Liver (tissue), 9 donors: Measurements from ENCODE around the gene SPECC1L. TPM values are rescaled to one million over a fixed set of nuclear protein-coding genes. Genes with fewer than 3 reads are reported as not detected.

Experiments
- DNase-seq: peaks from one replicate; pipeline ENCODE4 v3.0.0-alpha.2; 2017; ENCODE audit warnings: low spot score
- H3K27ac ChIP-seq, 2 donors: one replicate each; pipeline ENCODE4 v1.7.0; 2013; ENCODE audit warnings: inconsistent platforms in 2 of 2, low read length in 2 of 2, control low read depth in 1 of 2, low read depth in 1 of 2, mild to moderate bottlenecking in 1 of 2
- H3K27me3 ChIP-seq, 4 donors: one replicate each; pipeline versions ENCODE4 v1.6.1 to v1.7.0; 2013; ENCODE audit warnings: low read length in 3 of 4, inconsistent platforms in 1 of 4, mild to moderate bottlenecking in 1 of 4, moderate library complexity in 1 of 4; ENCODE audit not compliant: control insufficient read depth in 4 of 4, insufficient read depth in 4 of 4
- H3K36me3 ChIP-seq, 4 donors: one replicate each; pipeline versions ENCODE4 v1.6.1 to v1.7.0; 2013; ENCODE audit warnings: low read length in 3 of 4, mild to moderate bottlenecking in 3 of 4, low read depth in 1 of 4, moderate library complexity in 1 of 4; ENCODE audit not compliant: control insufficient read depth in 4 of 4, insufficient read depth in 3 of 4
- H3K4me1 ChIP-seq, 4 donors: one replicate each; pipeline versions ENCODE4 v1.6.1 to v1.7.0; 2013; ENCODE audit warnings: low read length in 3 of 4, mild to moderate bottlenecking in 3 of 4, moderate library complexity in 1 of 4; ENCODE audit not compliant: control insufficient read depth in 4 of 4, insufficient read depth in 4 of 4
- H3K4me3 ChIP-seq, 3 donors: one replicate each; pipeline versions ENCODE4 v1.6.1 to v1.7.0; 2013; ENCODE audit warnings: low read length in 3 of 3, control low read depth in 1 of 3, low read depth in 1 of 3, mild to moderate bottlenecking in 1 of 3
- H3K9ac ChIP-seq, 2 donors: one replicate each; pipeline ENCODE4 v1.7.0; 2013; ENCODE audit warnings: low read length in 2 of 2, mild to moderate bottlenecking in 2 of 2, moderate library complexity in 2 of 2, control low read depth in 1 of 2, low read depth in 1 of 2
- H3K9me3 ChIP-seq, 4 donors: one replicate each; pipeline versions ENCODE4 v1.6.1 to v1.7.0; 2013; ENCODE audit warnings: low read length in 3 of 4; ENCODE audit not compliant: control insufficient read depth in 4 of 4
- CTCF ChIP-seq: fragments of 150-350 bp; IDR thresholded peaks from 2 replicates; pipeline ENCODE4 v1.5.1; 2017; ENCODE audit warnings: improper control_type of control experiment, low read depth, low read length; ENCODE audit not compliant: missing input control
- FOXA1 ChIP-seq: IDR thresholded peaks from 2 replicates; pipeline ENCODE4 v1.6.1; 2016; ENCODE audit warnings: antibody characterized with exemption
- FOXA2 ChIP-seq: IDR thresholded peaks from 2 replicates; pipeline ENCODE4 v1.6.1; 2016; ENCODE audit warnings: antibody characterized with exemption
- GABPA ChIP-seq, 2 donors: IDR thresholded peaks in 1 of 2; conservative IDR thresholded peaks in 1 of 2; 2 replicates each; pipeline ENCODE4 v1.6.1; 2016; ENCODE audit warnings: antibody characterized with exemption in 2 of 2, mild to moderate bottlenecking in 1 of 2, moderate library complexity in 1 of 2
- HNF4A ChIP-seq, 2 donors: conservative IDR thresholded peaks; 2 replicates each; pipeline ENCODE4 v1.6.1; 2016; ENCODE audit warnings: antibody characterized with exemption in 2 of 2, mild to moderate bottlenecking in 2 of 2
- HNF4G ChIP-seq: IDR thresholded peaks from 2 replicates; pipeline ENCODE4 v1.6.1; 2016; ENCODE audit warnings: antibody characterized with exemption
- JUND ChIP-seq, 2 donors: IDR thresholded peaks; 2 replicates each; pipeline ENCODE4 v1.6.1; 2016; ENCODE audit warnings: antibody characterized with exemption in 2 of 2
- NR2F2 ChIP-seq: IDR thresholded peaks from 2 replicates; pipeline ENCODE4 v1.6.1; 2016; ENCODE audit warnings: antibody characterized with exemption
- RAD21 ChIP-seq, 2 donors: IDR thresholded peaks; 2 replicates each; pipeline ENCODE4 v1.6.1; 2016; ENCODE audit warnings: antibody characterized with exemption in 2 of 2, mild to moderate bottlenecking in 2 of 2
- SP1 ChIP-seq: IDR thresholded peaks from 2 replicates; pipeline ENCODE4 v1.6.1; 2018; ENCODE audit warnings: antibody characterized with exemption, mild to moderate bottlenecking
- TAF1 ChIP-seq: conservative IDR thresholded peaks from 2 replicates; pipeline ENCODE4 v1.6.1; 2016; ENCODE audit warnings: antibody characterized with exemption, mild to moderate bottlenecking
- YY1 ChIP-seq: IDR thresholded peaks from 2 replicates; pipeline ENCODE4 v1.6.1; 2016; ENCODE audit warnings: antibody characterized with exemption, mild to moderate bottlenecking
- ZBTB33 ChIP-seq: IDR thresholded peaks from 2 replicates; pipeline ENCODE4 v1.6.1; 2016; ENCODE audit warnings: antibody characterized with exemption
- WGBS: extraction: QIAGEN DNeasy Blood & Tissue Kit; methylation state at CpG from one replicate; pipeline ENCODE4 v1.1.7; 2013; 5-methylcytosine and 5-hydroxymethylcytosine counted together
- polyA plus RNA-seq, 2 donors: library from polyadenylated mRNA; stranded (reverse) in 1 of 2; unstranded in 1 of 2; fragments of 200-250 nt in 1 of 2; fragments of >200 nt in 1 of 2; fragmentation: Nextera tagmentation in 1 of 2; extraction: Ambion mirVana in 1 of 2; gene quantifications; one replicate each; pipeline versions ENCODE4 v1.2.1 to v1.2.3, GENCODE V29; 2013 to 2015
- total RNA-seq, 2 donors: library from RNA; depleted of rRNA; stranded (reverse); fragments of >200 nt; gene quantifications; one replicate each; pipeline ENCODE4 v1.2.3, GENCODE V29; 2014
- TF ChIP-seq, protein P1 (sequence below): IDR thresholded peaks from 2 replicates; pipeline ENCODE4 v1.6.1; 2016; ENCODE audit warnings: antibody characterized with exemption, mild to moderate bottlenecking
- TF ChIP-seq, protein P2 (sequence below): IDR thresholded peaks from 2 replicates; pipeline ENCODE4 v1.6.1; 2016; ENCODE audit warnings: antibody characterized with exemption
- TF ChIP-seq, protein P3 (sequence below): IDR thresholded peaks from 2 replicates; pipeline ENCODE4 v1.6.1; 2016; ENCODE audit warnings: antibody characterized with exemption
- donor health status: healthy.
- donor health status: healthy.
- donor health status: healthy.
- donor health status: healthy.
- donor health status: healthy.

The SPECC1L gene
- total and polyA plus RNA-seq, 4 donors = 5.4 to 22.3 (median 12.3) TPM

DNA sequence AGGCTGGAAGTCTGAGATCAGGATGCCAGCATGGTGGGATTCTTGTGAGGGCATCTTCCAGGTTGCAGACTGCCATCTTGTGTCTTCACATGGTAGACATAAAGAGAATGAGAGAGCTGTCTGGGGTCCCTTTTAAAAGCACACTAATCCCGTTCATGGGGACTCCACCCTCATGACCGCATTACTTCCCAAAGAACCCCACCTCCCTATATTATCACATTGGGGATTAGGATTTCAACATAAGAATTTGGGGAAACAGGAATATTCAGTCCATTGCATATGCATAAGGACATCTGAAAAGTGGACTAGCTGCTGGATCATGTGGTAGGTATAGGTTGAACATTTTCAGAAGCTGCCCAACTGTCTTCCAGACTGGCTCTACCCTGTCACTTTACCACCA lies 123.6 kb downstream of the SPECC1L start:
- H3K4me3 ChIP-seq = no peak overlapping the region
- no peaks in the 10 kb centered on the region for H3K4me1 ChIP-seq
- H3K9me3 ChIP-seq = no peaks in the 10 kb centered on the region
- H3K27ac ChIP-seq = no peak overlapping the region
- H3K9ac ChIP-seq = no peak overlapping the region
- peaks cover 0 to 19% (median 8%) of the 10 kb centered on the region in 4 donors for H3K36me3 ChIP-seq
- TF ChIP-seq FOXA2 (no peak), FOXA1 (no peak), YY1 (no peak), JUND (IDR thresholded peaks at IDR 0.05) (no peak), GABPA (IDR thresholded peaks at IDR 0.05 in 1 of 2, conservative IDR thresholded peaks at IDR 0.05 in 1 of 2) (no peak), CTCF (no peak), HNF4A (conservative IDR thresholded peaks at IDR 0.05) (no peak), SP1 (no peak), NR2F2 (no peak), ZBTB33 (no peak), RAD21 (IDR thresholded peaks at IDR 0.05) (no peak), HNF4G (no peak), TAF1 (no peak)
- TF ChIP-seq, protein P1, sequence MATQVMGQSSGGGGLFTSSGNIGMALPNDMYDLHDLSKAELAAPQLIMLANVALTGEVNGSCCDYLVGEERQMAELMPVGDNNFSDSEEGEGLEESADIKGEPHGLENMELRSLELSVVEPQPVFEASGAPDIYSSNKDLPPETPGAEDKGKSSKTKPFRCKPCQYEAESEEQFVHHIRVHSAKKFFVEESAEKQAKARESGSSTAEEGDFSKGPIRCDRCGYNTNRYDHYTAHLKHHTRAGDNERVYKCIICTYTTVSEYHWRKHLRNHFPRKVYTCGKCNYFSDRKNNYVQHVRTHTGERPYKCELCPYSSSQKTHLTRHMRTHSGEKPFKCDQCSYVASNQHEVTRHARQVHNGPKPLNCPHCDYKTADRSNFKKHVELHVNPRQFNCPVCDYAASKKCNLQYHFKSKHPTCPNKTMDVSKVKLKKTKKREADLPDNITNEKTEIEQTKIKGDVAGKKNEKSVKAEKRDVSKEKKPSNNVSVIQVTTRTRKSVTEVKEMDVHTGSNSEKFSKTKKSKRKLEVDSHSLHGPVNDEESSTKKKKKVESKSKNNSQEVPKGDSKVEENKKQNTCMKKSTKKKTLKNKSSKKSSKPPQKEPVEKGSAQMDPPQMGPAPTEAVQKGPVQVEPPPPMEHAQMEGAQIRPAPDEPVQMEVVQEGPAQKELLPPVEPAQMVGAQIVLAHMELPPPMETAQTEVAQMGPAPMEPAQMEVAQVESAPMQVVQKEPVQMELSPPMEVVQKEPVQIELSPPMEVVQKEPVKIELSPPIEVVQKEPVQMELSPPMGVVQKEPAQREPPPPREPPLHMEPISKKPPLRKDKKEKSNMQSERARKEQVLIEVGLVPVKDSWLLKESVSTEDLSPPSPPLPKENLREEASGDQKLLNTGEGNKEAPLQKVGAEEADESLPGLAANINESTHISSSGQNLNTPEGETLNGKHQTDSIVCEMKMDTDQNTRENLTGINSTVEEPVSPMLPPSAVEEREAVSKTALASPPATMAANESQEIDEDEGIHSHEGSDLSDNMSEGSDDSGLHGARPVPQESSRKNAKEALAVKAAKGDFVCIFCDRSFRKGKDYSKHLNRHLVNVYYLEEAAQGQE = no peak
- TF ChIP-seq, protein P2, sequence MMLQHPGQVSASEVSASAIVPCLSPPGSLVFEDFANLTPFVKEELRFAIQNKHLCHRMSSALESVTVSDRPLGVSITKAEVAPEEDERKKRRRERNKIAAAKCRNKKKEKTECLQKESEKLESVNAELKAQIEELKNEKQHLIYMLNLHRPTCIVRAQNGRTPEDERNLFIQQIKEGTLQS = no peak
- TF ChIP-seq, protein P3, sequence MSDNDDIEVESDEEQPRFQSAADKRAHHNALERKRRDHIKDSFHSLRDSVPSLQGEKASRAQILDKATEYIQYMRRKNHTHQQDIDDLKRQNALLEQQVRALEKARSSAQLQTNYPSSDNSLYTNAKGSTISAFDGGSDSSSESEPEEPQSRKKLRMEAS = no peak
- 89% methylated on average over 2 of the region's 2 CpGs for WGBS
- H3K27me3 ChIP-seq = no peaks in the 10 kb centered on the region
- no peak for DNase-seq

GRCh38 chr22:24398409-24398808 lies 127.8 kb downstream of the SPECC1L start:
- Histone ChIP-seq H3K27me3 (no peaks in the 10 kb centered on the region), H3K4me1 (peaks cover 0 to 2% (median 0%) of the 10 kb centered on the region in 4 donors), H3K4me3 (no peak overlapping the region), H3K36me3 (peaks cover 0 to 23% (median 9%) of the 10 kb centered on the region in 4 donors), H3K27ac (no peak overlapping the region), H3K9me3 (no peaks in the 10 kb centered on the region), H3K9ac (no peak overlapping the region)
- TF ChIP-seq, protein P3 = no peak
- no peak for TF ChIP-seq YY1
- DNase-seq = no peak
